Measurements from ENCODE around the gene CDK9. TPM values are rescaled to one million over a fixed set of nuclear protein-coding genes. Genes with fewer than 3 reads are reported as not detected.

The CDK9 gene
- total RNA-seq, 4 donors from 2014 or later = 66.6 to 112 (median 87.6) TPM

- DNase-seq (ENCODE audit: low spot score in 2 of 2) = no peak
- peak overlapping the region in 1 of 4 donors; percentile 21 for H3K4me3 ChIP-seq
- 51 to 76% methylated on average over 33 of the region's 33 CpGs for WGBS, 2 donors
- H3K27ac ChIP-seq = peak overlapping the region in 2 of 4 donors; percentile 7 to 9
- TF ChIP-seq CTCF (IDR thresholded peaks at IDR 0.05) (no peak), POLR2A (IDR thresholded peaks at IDR 0.05) (no peak), EP300 (IDR thresholded peaks at IDR 0.05) (no peak)
- H3K9me3 ChIP-seq = no peaks in the 10 kb centered on the region
- peaks cover 0 to 16% (median 4%) of the 10 kb centered on the region in 4 donors for H3K4me1 ChIP-seq
- H3K27me3 ChIP-seq = no peaks in the 10 kb centered on the region
- H3K36me3 ChIP-seq = peaks cover 0 to 27% (median 0%) of the 10 kb centered on the region in 3 donors
Observed at GRCh38 chr9:127742435-127743088, 43.3 kb upstream of the CDK9 start.

GRCh38 chr9:127744398-127745110, 41.3 kb upstream of the CDK9 start:
- 89 to 94% methylated on average over 12 to 18 of the region's 19 CpGs for WGBS, 2 donors
- Histone ChIP-seq H3K4me1 (peaks cover 0 to 16% (median 4%) of the 10 kb centered on the region in 4 donors), H3K27me3 (no peaks in the 10 kb centered on the region), H3K27ac (no peak overlapping the region), H3K4me3 (no peak overlapping the region), H3K36me3 (peaks cover 0 to 31% (median 0%) of the 10 kb centered on the region in 3 donors), H3K9me3 (no peaks in the 10 kb centered on the region)
- TF ChIP-seq CTCF (IDR thresholded peaks at IDR 0.05) (no peak), EP300 (IDR thresholded peaks at IDR 0.05) (no peak), POLR2A (IDR thresholded peaks at IDR 0.05) (no peak)
- no peak for DNase-seq (ENCODE audit: low spot score in 2 of 2)

- TF ChIP-seq CTCF (IDR thresholded peaks at IDR 0.05) (no peak), POLR2A (IDR thresholded peaks at IDR 0.05) (no peak), EP300 (IDR thresholded peaks at IDR 0.05) (no peak)
- H3K36me3 ChIP-seq = peaks cover 0 to 39% (median 0%) of the 10 kb centered on the region in 3 donors
- DNase-seq (ENCODE audit: low spot score in 2 of 2) = no peak
- no peaks in the 10 kb centered on the region for H3K9me3 ChIP-seq
- 83 to 87% methylated on average over 14 to 15 of the region's 15 CpGs for WGBS, 2 donors
- no peaks in the 10 kb centered on the region for H3K27me3 ChIP-seq
- H3K27ac ChIP-seq = no peak overlapping the region
- H3K4me3 ChIP-seq = no peak overlapping the region
- H3K4me1 ChIP-seq = no peaks in the 10 kb centered on the region
Observed at GRCh38 chr9:127746959-127747569, 38.8 kb upstream of the CDK9 start.

- WGBS, 2 donors = 90 to 95% methylated on average over 15 to 21 of the region's 26 CpGs
- Histone ChIP-seq H3K27ac (no peak overlapping the region), H3K4me3 (no peak overlapping the region), H3K27me3 (peaks cover 0 to 9% of the 10 kb centered on the region in 2 donors), H3K4me1 (peaks cover 0 to 3% (median 0%) of the 10 kb centered on the region in 4 donors), H3K9me3 (no peaks in the 10 kb centered on the region), H3K36me3 (peaks cover 0 to 39% (median 0%) of the 10 kb centered on the region in 3 donors)
- TF ChIP-seq EP300 (IDR thresholded peaks at IDR 0.05) = no peak
- TF ChIP-seq CTCF (IDR thresholded peaks at IDR 0.05) = no peak
- TF ChIP-seq POLR2A (IDR thresholded peaks at IDR 0.05) = no peak
- no peak for DNase-seq (ENCODE audit: low spot score in 2 of 2)
Observed at GRCh38 chr9:127749090-127749787, 36.6 kb upstream of the CDK9 start.

All from tibial nerve (tissue), 4 donors.